B cell (primary cell): ENCODE results near the gene ISG20L2. TPM values are rescaled to one million over a fixed set of nuclear protein-coding genes. Genes with fewer than 3 reads are reported as not detected.
A peak's percentile ranks its signal among the peaks of the same experiment; 100 is the strongest.

Experiments used
- ATAC-seq: fragments of 200-7000 bp; cut with Tn5 transposase; one replicate; pipeline ENCODE4 v1.10.0; 2021; ENCODE audit warnings: low read depth, mild to moderate bottlenecking, moderate number of reproducible peaks, moderate library complexity
- CTCF ChIA-PET: fragments of 350-600 bp; sonication (Branson Sonifier 250); formaldehyde crosslinking; loops from one replicate; lab custom pipeline; 2021; ENCODE audit warnings: antibody characterized with exemption, inconsistent platforms; lab: Charles Lee
- POLR2A ChIA-PET: fragments of 350-600 bp; sonication (Branson Sonifier 250); formaldehyde crosslinking; loops from one replicate; lab custom pipeline; 2021; ENCODE audit warnings: antibody characterized with exemption; lab: Charles Lee
- DNase-seq: peaks from one replicate; pipeline ENCODE4 v3.0.0; 2013
- H2AFZ ChIP-seq: 2 replicates; pipeline ENCODE4 v1.6.1; 2012; ENCODE audit warnings: mild to moderate bottlenecking, low read depth, low read length; ENCODE audit not compliant: insufficient read depth, poor library complexity, severe bottlenecking
- H3K27ac ChIP-seq, 2 donors: 1 replicate in 1 of 2; 2 replicates in 1 of 2; pipeline ENCODE4 v1.5.1; 2012 to 2013; ENCODE audit warnings: low read length in 2 of 2, mild to moderate bottlenecking in 2 of 2, moderate library complexity in 1 of 2
- H3K27me3 ChIP-seq, 4 experiments: fragments of 200-600 bp in 1 of 4; sonication (generic) in 1 of 4; replicated peaks in 1 of 4; 1 replicate in 2 of 4; 2 replicates in 2 of 4; pipeline versions ENCODE4 v1.6.1 to v1.7.0; 2013 to 2016; ENCODE audit warnings: low read length in 3 of 4, mild to moderate bottlenecking in 2 of 4, mixed read lengths in 1 of 4, moderate library complexity in 1 of 4; ENCODE audit not compliant: insufficient read depth in 4 of 4, control insufficient read depth in 3 of 4; ENCODE audit errors: control extremely low read depth in 1 of 4
- H3K36me3 ChIP-seq, 2 experiments: replicated peaks in 1 of 2; 1 replicate in 1 of 2; 2 replicates in 1 of 2; pipeline versions ENCODE4 v1.6.1 to v1.7.1; 2013; ENCODE audit warnings: low read length in 1 of 2; ENCODE audit not compliant: insufficient read depth in 2 of 2, control insufficient read depth in 1 of 2; ENCODE audit errors: control extremely low read depth in 1 of 2, extremely low read depth in 1 of 2
- H3K4me1 ChIP-seq, 2 donors: fragments of 200-600 bp in 1 of 2; sonication (generic) in 1 of 2; 1 replicate in 1 of 2; 2 replicates in 1 of 2; pipeline versions ENCODE4 v1.5.1 to v1.6.1; 2013 to 2017; ENCODE audit warnings: low read length in 2 of 2; ENCODE audit not compliant: control insufficient read depth in 2 of 2, insufficient read depth in 2 of 2
- H3K4me2 ChIP-seq: replicated peaks from 2 replicates; pipeline ENCODE3; 2012; ENCODE audit warnings: mild to moderate bottlenecking, low read depth, low read length; ENCODE audit not compliant: poor library complexity, severe bottlenecking
- H3K4me3 ChIP-seq, 5 experiments: fragments of 200-600 bp in 1 of 5; sonication (generic) in 1 of 5; 1 replicate in 3 of 5; 2 replicates in 2 of 5; pipeline versions ENCODE4 v1.5.1 to v1.7.0; 2011 to 2016; ENCODE audit warnings: low read length in 4 of 5, mild to moderate bottlenecking in 4 of 5, low read depth in 2 of 5, control low read depth in 1 of 5, moderate library complexity in 1 of 5; ENCODE audit not compliant: insufficient read depth in 1 of 5; ENCODE audit errors: control extremely low read depth in 1 of 5, extremely low read depth in 1 of 5
- H3K79me2 ChIP-seq: fragments of 200-600 bp; sonication (generic); one replicate; pipeline ENCODE4 v1.6.0; 2016; ENCODE audit warnings: low read length; ENCODE audit not compliant: control insufficient read depth, insufficient read depth
- H3K9ac ChIP-seq: fragments of 200-600 bp; sonication (generic); 2 replicates; pipeline ENCODE4 v1.6.1; 2017; ENCODE audit warnings: mild to moderate bottlenecking, low read length, moderate library complexity
- H3K9me3 ChIP-seq, 3 donors: one replicate each; pipeline versions ENCODE4 v1.6.1 to v1.7.1; 2013; ENCODE audit warnings: low read length in 2 of 3; ENCODE audit not compliant: control insufficient read depth in 2 of 3, insufficient read depth in 1 of 3; ENCODE audit errors: control extremely low read depth in 1 of 3
- H4K20me1 ChIP-seq: 2 replicates; pipeline ENCODE4 v1.6.0; 2012; ENCODE audit warnings: mild to moderate bottlenecking, low read length; ENCODE audit not compliant: insufficient read depth, control insufficient read depth, poor library complexity, severe bottlenecking
- H3K27ac Mint-ChIP-seq: one replicate; pipeline ENCODE4 v1.8.0; 2021; ENCODE audit warnings: mixed read lengths
- H3K27me3 Mint-ChIP-seq: one replicate; pipeline ENCODE4 v1.8.0; 2021; ENCODE audit warnings: mixed read lengths
- H3K4me1 Mint-ChIP-seq: one replicate; pipeline ENCODE4 v1.8.0; 2021; ENCODE audit warnings: mixed read lengths
- H3K4me3 Mint-ChIP-seq: one replicate; pipeline ENCODE4 v1.8.0; 2021; ENCODE audit warnings: mixed read lengths
- H3K9me3 Mint-ChIP-seq: one replicate; pipeline ENCODE4 v1.8.0; 2022; ENCODE audit warnings: mixed read lengths; ENCODE audit not compliant: insufficient read depth
- EZH2 ChIP-seq: IDR thresholded peaks from 2 replicates; pipeline ENCODE4 v1.6.1; 2012; ENCODE audit warnings: borderline replicate concordance, low read depth, mild to moderate bottlenecking, moderate library complexity, low read length; ENCODE audit not compliant: insufficient read depth, poor library complexity, severe bottlenecking
- WGBS: methylation state at CpG from one replicate; pipeline ENCODE4 v1.1.5; 2013; ENCODE audit warnings: missing lambda C conversion rate; ENCODE audit not compliant: insufficient coverage; 5-methylcytosine and 5-hydroxymethylcytosine counted together
- intact Hi-C: fragments of 100-400 bp; cut with micrococcal nuclease; formaldehyde crosslinking; loops from one replicate; pipeline ENCODE4 v1.10.0; 2022
- polyA plus RNA-seq: library from polyadenylated mRNA; depleted of rRNA; stranded (reverse); fragments of >200 nt; gene quantifications from 2 replicates; pipeline ENCODE4 v1.2.3, GENCODE V29; 2012
- total RNA-seq, 2 donors: library from RNA; stranded (reverse); fragments of 120-200 nt in 1 of 2; gene quantifications; 1 replicate in 1 of 2; 2 replicates in 1 of 2; pipeline versions ENCODE4 v1.2.3 to v1.2.4, GENCODE V29; 2013 to 2022
- TF ChIP-seq, protein P1 (sequence below): fragments of 200-600 bp; IDR thresholded peaks from one replicate; pipeline ENCODE4 v1.8.0; 2022; ENCODE audit warnings: antibody characterized with exemption, mild to moderate bottlenecking

The ISG20L2 gene
- total and polyA plus RNA-seq, 2 donors (not counting 1 experiment from before 2014, with no cell fraction given), result 30.1 to 51.7 TPM

DNA sequence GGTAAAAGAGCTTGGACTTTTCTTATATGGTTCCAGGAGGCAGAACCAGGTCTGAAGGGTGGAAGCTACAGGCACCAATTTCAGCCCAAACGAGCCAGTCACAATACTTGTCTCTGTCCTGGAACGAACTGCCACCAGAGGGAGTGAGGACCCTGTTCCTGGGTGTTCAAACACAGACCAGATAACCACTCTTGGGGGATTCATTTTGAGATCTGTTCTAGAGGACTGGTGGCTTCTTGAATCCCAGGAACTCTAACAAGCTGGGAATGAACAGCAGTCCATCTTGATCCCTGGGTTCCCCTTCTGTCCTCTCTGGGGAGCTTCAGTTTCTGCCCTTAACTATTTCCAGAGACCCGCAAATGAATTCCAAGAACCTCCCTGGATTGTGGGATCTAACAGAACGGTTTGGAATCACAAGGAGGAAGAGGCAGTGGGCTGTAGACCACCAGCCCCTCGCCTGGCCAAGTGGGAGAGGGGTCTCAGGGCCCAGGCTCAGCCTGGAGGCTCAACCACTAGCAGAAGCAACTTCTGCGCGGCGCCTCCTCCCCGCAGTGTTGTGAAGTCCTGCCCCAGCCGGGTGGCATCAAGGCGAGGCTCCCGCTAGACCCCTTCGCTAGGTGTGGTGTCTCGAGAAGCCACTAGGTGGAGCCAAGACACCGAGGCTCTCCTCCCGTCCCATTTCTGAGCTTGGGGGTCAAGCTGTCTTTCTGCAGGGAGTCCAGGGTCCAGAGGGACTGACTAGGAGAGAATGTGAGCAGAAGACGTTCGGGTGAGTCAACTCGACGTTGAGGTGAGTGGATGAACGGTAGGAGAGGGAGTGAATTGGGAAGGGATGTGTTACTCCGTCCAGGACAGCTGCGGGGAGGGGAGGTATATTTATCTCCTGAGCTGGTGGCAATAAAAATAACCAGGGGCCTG lies 39.3 kb downstream of the ISG20L2 start:
- DNase-seq (peak; percentile 85), ATAC-seq (peak; percentile 98)
- no peak overlapping the region for H3K4me3 ChIP-seq
- 5% methylated on average over 21 of the region's 23 CpGs for WGBS
- Mint-ChIP-seq H3K4me1 (peaks cover 19% of the 10 kb centered on the region), H3K27me3 (peaks cover 48% of the 10 kb centered on the region), H3K9me3 (no peaks in the 10 kb centered on the region), H3K27ac (no peak overlapping the region), H3K4me3 (no peak overlapping the region)
- H2AFZ ChIP-seq, result peak overlapping the region; percentile 45
- no peaks in the 10 kb centered on the region for H3K79me2 ChIP-seq
- peaks cover 0 to 3% (median 0%) of the 10 kb centered on the region in 3 donors for H3K9me3 ChIP-seq
- no peak overlapping the region for H3K27ac ChIP-seq
- CTCF ChIA-PET, result interaction anchor here (0.6 to 7.0 kb wide), 49 partner anchors 9 to 468 kb away, joined by 3 to 245 read pairs (median 5); partner anchors contain the start of genes CRABP2, HAPLN2, HDGF and ISG20L2
- H3K27me3 ChIP-seq, result peaks cover 0 to 68% (median 31%) of the 10 kb centered on the region in 4 experiments
- no peak for TF ChIP-seq EZH2
- TF ChIP-seq, protein P1, sequence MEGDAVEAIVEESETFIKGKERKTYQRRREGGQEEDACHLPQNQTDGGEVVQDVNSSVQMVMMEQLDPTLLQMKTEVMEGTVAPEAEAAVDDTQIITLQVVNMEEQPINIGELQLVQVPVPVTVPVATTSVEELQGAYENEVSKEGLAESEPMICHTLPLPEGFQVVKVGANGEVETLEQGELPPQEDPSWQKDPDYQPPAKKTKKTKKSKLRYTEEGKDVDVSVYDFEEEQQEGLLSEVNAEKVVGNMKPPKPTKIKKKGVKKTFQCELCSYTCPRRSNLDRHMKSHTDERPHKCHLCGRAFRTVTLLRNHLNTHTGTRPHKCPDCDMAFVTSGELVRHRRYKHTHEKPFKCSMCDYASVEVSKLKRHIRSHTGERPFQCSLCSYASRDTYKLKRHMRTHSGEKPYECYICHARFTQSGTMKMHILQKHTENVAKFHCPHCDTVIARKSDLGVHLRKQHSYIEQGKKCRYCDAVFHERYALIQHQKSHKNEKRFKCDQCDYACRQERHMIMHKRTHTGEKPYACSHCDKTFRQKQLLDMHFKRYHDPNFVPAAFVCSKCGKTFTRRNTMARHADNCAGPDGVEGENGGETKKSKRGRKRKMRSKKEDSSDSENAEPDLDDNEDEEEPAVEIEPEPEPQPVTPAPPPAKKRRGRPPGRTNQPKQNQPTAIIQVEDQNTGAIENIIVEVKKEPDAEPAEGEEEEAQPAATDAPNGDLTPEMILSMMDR, result peak; percentile 95
- intact Hi-C loops, result loop anchor here (1.0 to 5.0 kb wide), 4 partner anchors 17 to 78 kb away; partner anchors contain the start of gene PRCC
- H3K9ac ChIP-seq, result no peak overlapping the region
- H3K4me1 ChIP-seq, result peaks cover 11 to 25% of the 10 kb centered on the region in 2 donors
- H4K20me1 ChIP-seq, result no peaks in the 10 kb centered on the region
- no peaks in the 10 kb centered on the region for H3K36me3 ChIP-seq
- POLR2A ChIA-PET, result interaction anchor here (0.6 to 1.4 kb wide), 2 partner anchors 18 to 39 kb away, joined by 3 to 7 read pairs; partner anchors contain the start of genes ISG20L2 and METTL25B
- peak overlapping the region; percentile 37 for H3K4me2 ChIP-seq
